GM12878 (cell line): ENCODE results near the gene CRYBG3. TPM values are rescaled to one million over a fixed set of nuclear protein-coding genes. Genes with fewer than 3 reads are reported as not detected.

ENCODE experiments used
- ATAC-seq: fragments of 200-7000 bp; cut with Tn5 transposase; 3 replicates; pipeline ENCODE4 v1.9.1; 2020; ENCODE audit warnings: mild to moderate bottlenecking, moderate library complexity
- BruUV-seq: library from RNA; stranded (reverse); fragments of 400-500 nt; replicated peaks from 2 replicates; lab custom pipeline; 2021; lab: Mats Ljungman, UMichigan
- CTCF ChIA-PET: fragments of 300-600 bp; sonication (Branson Sonifier 250); formaldehyde crosslinking; extraction: SDS; loops from one replicate; lab custom pipeline; 2021; ENCODE audit warnings: inconsistent platforms; lab: Yijun Ruan, JAX
- POLR2A ChIA-PET: fragments of 350-600 bp; formaldehyde crosslinking; extraction: SDS; loops from one replicate; lab custom pipeline; 2021; ENCODE audit warnings: inconsistent platforms; lab: Charles Lee
- RAD21 ChIA-PET: fragments of 300-600 bp; sonication (Branson Sonifier 250); formaldehyde crosslinking; loops from one replicate; lab custom pipeline; 2023; ENCODE audit warnings: antibody characterized with exemption; ENCODE audit not compliant: unreplicated experiment; lab: Charles Lee
- SMC1A ChIA-PET: fragments of 300-600 bp; sonication (Branson Sonifier 250); formaldehyde crosslinking; loops from one replicate; lab custom pipeline; 2023; ENCODE audit not compliant: unreplicated experiment, uncharacterized antibody; lab: Charles Lee
- DNase-seq: peaks from one replicate; pipeline ENCODE4 v3.0.0-alpha.2; 2011; ENCODE audit warnings: low read depth, low spot score
- FAIRE-seq: peaks from 3 replicates; lab custom pipeline; 2011; peaks lifted over from hg19 to GRCh38; lab: Jason Lieb, UNC
- H2AFZ ChIP-seq: 2 replicates; pipeline ENCODE4 v1.6.0; 2011; ENCODE audit warnings: low read depth, low read length, control low read depth; ENCODE audit not compliant: control insufficient read depth
- H3K27ac ChIP-seq: 2 replicates; pipeline ENCODE4 v1.5.1; 2011; ENCODE audit warnings: control low read depth; ENCODE audit not compliant: control insufficient read depth, insufficient read depth
- H3K27me3 ChIP-seq, 2 experiments: replicated peaks in 1 of 2; 2 replicates each; pipeline versions ENCODE4 v1.6.0 to v1.6.1; 2011; ENCODE audit warnings: low read length in 1 of 2; ENCODE audit not compliant: control insufficient read depth in 2 of 2, insufficient read depth in 2 of 2
- H3K36me3 ChIP-seq, 2 experiments: 2 replicates each; pipeline ENCODE4 v1.5.1; 2011; ENCODE audit warnings: low read length in 1 of 2; ENCODE audit not compliant: control insufficient read depth in 2 of 2, insufficient read depth in 2 of 2
- H3K4me1 ChIP-seq: 2 replicates; pipeline ENCODE4 v1.6.1; 2011; ENCODE audit warnings: mild to moderate bottlenecking, low read length, moderate library complexity, mixed read lengths; ENCODE audit not compliant: control insufficient read depth, insufficient read depth
- H3K4me2 ChIP-seq: 2 replicates; pipeline ENCODE4 v1.6.0; 2011; ENCODE audit warnings: control low read depth; ENCODE audit not compliant: control insufficient read depth, insufficient read depth
- H3K4me3 ChIP-seq: fragments of 200-600 bp; sonication (generic); 2 replicates; pipeline ENCODE4 v1.5.1; 2016
- H3K79me2 ChIP-seq: 2 replicates; pipeline ENCODE4 v1.6.0; 2011; ENCODE audit warnings: low read length; ENCODE audit not compliant: control insufficient read depth, insufficient read depth
- H3K9ac ChIP-seq: 2 replicates; pipeline ENCODE4 v1.8.0; 2011; ENCODE audit warnings: low read length, control low read depth, mixed read lengths; ENCODE audit not compliant: control insufficient read depth, insufficient read depth
- H3K9me3 ChIP-seq: replicated peaks from 3 replicates; pipeline ENCODE4 v1.5.1; 2011; ENCODE audit warnings: mild to moderate bottlenecking, low read length; ENCODE audit not compliant: control insufficient read depth, insufficient read depth
- H4K20me1 ChIP-seq: 2 replicates; pipeline ENCODE4 v1.6.0; 2011; ENCODE audit not compliant: control insufficient read depth, insufficient read depth
- CBX5 ChIP-seq: sonication (generic); IDR thresholded peaks from 2 replicates; pipeline ENCODE4 v1.6.1; 2016; ENCODE audit warnings: low read depth, moderate library complexity, mild to moderate bottlenecking, inconsistent platforms
- EED ChIP-seq: sonication (generic); IDR thresholded peaks from 2 replicates; pipeline ENCODE4 v1.6.1; 2016; ENCODE audit warnings: antibody characterized with exemption, low read depth
- POLR2A ChIP-seq: IDR thresholded peaks from 2 replicates; pipeline ENCODE4 v1.6.1; 2011; ENCODE audit warnings: low read depth, mild to moderate bottlenecking, low read length
- RB1 ChIP-seq: fragments of 450-650 bp; formaldehyde crosslinking; IDR thresholded peaks from 2 replicates; pipeline ENCODE4 v1.6.1; 2017; ENCODE audit warnings: mild to moderate bottlenecking, borderline replicate concordance
- RELA ChIP-seq: fragments of 450-650 bp; IDR thresholded peaks from 2 replicates; pipeline ENCODE4 v1.8.0; 2014; ENCODE audit warnings: borderline replicate concordance; ENCODE audit not compliant: partially characterized antibody
- WGBS: methylation state at CpG from one replicate; pipeline ENCODE4 v1.1.6; 2016; ENCODE audit warnings: low lambda C conversion rate; ENCODE audit not compliant: insufficient replicate concordance, insufficient coverage; ENCODE audit errors: missing lambda C conversion rate; 5-methylcytosine and 5-hydroxymethylcytosine counted together
- in situ Hi-C: fragments of 300-500 bp; cut with MboI; formaldehyde crosslinking; loops from 9 replicates; pipeline ENCODE4 v1.14.3; 2018; ENCODE audit warnings: mixed read lengths
- intact Hi-C: fragments of 100-400 bp; cut with micrococcal nuclease; formaldehyde crosslinking; loops from one replicate; pipeline ENCODE4 v1.14.2; 2022; ENCODE audit not compliant: unreplicated experiment
- polyA plus RNA-seq, 11 experiments: library from polyadenylated mRNA; depleted of rRNA in 4 of 11; unstranded in 6 of 11; stranded (reverse) in 5 of 11; fragments of >200 nt; fragmentation: Nextera tagmentation in 4 of 11; fragmentation: Illumina TruSeq in 1 of 11; extraction: Ambion mirVana in 4 of 11; extraction: Trizol in 1 of 11; gene quantifications; 1 replicate in 1 of 11; 2 replicates in 10 of 11; pipeline versions ENCODE4 v1.2.1 to v1.2.3, GENCODE V29; 2011 to 2016; ENCODE audit warnings: inconsistent platforms in 2 of 11, missing spikeins in 2 of 11, low read depth in 1 of 11
- total RNA-seq, 4 experiments: library from RNA; depleted of rRNA in 3 of 4; stranded (reverse); fragments of >200 nt in 3 of 4; fragmentation: Illumina TruSeq in 1 of 4; extraction: Trizol in 1 of 4; gene quantifications; 2 replicates each; pipeline versions ENCODE4 v1.2.1 to v1.2.3, GENCODE V29; 2013 to 2021
- TF ChIP-seq, protein P1 (sequence below): fragments of 150-350 bp; IDR thresholded peaks from 2 replicates; pipeline ENCODE4 v1.6.1; 2016; ENCODE audit warnings: low read depth, low read length
- TF ChIP-seq, protein P2 (sequence below): IDR thresholded peaks from 2 replicates; pipeline ENCODE4 v1.6.1; 2011; ENCODE audit warnings: borderline replicate concordance, low read depth, mild to moderate bottlenecking, moderate library complexity, low read length; ENCODE audit not compliant: insufficient read depth, poor library complexity, severe bottlenecking
- TF ChIP-seq, protein P3 (sequence below): fragments of 450-650 bp; IDR thresholded peaks from 2 replicates; pipeline ENCODE4 v1.6.1; 2017; ENCODE audit warnings: low read depth, mild to moderate bottlenecking, moderate library complexity
- TF ChIP-seq, protein P4 (sequence below), 3 experiments: IDR thresholded peaks in 2 of 3; conservative IDR thresholded peaks in 1 of 3; 2 replicates each; pipeline ENCODE4 v1.5.1; 2011; ENCODE audit warnings: low read depth in 3 of 3, low read length in 3 of 3, mild to moderate bottlenecking in 3 of 3, control low read depth in 2 of 3, moderate library complexity in 2 of 3, inconsistent platforms in 1 of 3, mixed read lengths in 1 of 3; ENCODE audit not compliant: control insufficient read depth in 2 of 3, insufficient read depth in 1 of 3; ENCODE audit errors: extremely low read depth in 1 of 3
- TF ChIP-seq, protein P5 (sequence below): fragments of 450-650 bp; IDR thresholded peaks from 2 replicates; pipeline ENCODE4 v1.6.1; 2016; ENCODE audit warnings: mild to moderate bottlenecking, moderate library complexity, borderline replicate concordance

The CRYBG3 gene
- total and polyA plus RNA-seq, 10 of the 15 experiments (the other 5 are each of a cell fraction or from before 2014, with no cell fraction given): 0.11 to 5.4 (median 1.6) TPM

DNA sequence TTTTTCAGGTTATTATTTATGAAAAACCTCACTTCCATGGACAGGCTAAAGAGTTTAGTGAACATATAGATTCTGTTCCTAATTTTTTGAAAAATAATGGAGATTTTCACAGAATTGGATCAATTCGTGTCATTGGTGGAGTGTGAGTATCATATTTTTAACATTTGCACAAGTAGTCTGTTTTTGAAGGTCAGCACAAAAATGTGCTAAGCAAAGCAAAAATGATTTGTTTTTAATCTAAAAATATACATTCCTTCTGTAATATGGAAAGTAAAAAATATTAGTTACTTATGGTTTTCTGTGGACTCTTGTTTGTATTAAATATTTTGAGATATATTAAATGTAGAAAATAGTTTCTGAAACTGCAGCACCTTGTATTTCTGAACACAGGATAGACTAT lies 71.0 kb downstream of the CRYBG3 start:
- intact Hi-C loops: no loop called here
- in situ Hi-C loops: no loop called here
- BruUV-seq: no TSS peak
- WGBS: 96% methylated on average over 1 of the region's 1 CpG
- ChIA-PET POLR2A (no interaction called here), CTCF (no interaction called here), RAD21 (no interaction called here), SMC1A (no interaction called here)
- H3K36me3 ChIP-seq: no peaks in the 10 kb centered on the region
- no peaks in the 10 kb centered on the region for H4K20me1 ChIP-seq
- DNase-seq (no peak), ATAC-seq (no peak), FAIRE-seq (no peak)
- peaks cover 10% of the 10 kb centered on the region for H3K4me1 ChIP-seq
- H3K4me3 ChIP-seq: no peak overlapping the region
- H3K9me3 ChIP-seq: no peaks in the 10 kb centered on the region
- no peak overlapping the region for H3K27ac ChIP-seq
- H3K27me3 ChIP-seq: no peaks in the 10 kb centered on the region
- no peak overlapping the region for H2AFZ ChIP-seq
- no peaks in the 10 kb centered on the region for H3K79me2 ChIP-seq
- H3K4me2 ChIP-seq: no peak overlapping the region
- H3K9ac ChIP-seq: no peak overlapping the region
- TF ChIP-seq, protein P1, sequence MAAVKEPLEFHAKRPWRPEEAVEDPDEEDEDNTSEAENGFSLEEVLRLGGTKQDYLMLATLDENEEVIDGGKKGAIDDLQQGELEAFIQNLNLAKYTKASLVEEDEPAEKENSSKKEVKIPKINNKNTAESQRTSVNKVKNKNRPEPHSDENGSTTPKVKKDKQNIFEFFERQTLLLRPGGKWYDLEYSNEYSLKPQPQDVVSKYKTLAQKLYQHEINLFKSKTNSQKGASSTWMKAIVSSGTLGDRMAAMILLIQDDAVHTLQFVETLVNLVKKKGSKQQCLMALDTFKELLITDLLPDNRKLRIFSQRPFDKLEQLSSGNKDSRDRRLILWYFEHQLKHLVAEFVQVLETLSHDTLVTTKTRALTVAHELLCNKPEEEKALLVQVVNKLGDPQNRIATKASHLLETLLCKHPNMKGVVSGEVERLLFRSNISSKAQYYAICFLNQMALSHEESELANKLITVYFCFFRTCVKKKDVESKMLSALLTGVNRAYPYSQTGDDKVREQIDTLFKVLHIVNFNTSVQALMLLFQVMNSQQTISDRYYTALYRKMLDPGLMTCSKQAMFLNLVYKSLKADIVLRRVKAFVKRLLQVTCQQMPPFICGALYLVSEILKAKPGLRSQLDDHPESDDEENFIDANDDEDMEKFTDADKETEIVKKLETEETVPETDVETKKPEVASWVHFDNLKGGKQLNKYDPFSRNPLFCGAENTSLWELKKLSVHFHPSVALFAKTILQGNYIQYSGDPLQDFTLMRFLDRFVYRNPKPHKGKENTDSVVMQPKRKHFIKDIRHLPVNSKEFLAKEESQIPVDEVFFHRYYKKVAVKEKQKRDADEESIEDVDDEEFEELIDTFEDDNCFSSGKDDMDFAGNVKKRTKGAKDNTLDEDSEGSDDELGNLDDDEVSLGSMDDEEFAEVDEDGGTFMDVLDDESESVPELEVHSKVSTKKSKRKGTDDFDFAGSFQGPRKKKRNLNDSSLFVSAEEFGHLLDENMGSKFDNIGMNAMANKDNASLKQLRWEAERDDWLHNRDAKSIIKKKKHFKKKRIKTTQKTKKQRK: no peak
- TF ChIP-seq CBX5: no peak
- TF ChIP-seq, protein P2, sequence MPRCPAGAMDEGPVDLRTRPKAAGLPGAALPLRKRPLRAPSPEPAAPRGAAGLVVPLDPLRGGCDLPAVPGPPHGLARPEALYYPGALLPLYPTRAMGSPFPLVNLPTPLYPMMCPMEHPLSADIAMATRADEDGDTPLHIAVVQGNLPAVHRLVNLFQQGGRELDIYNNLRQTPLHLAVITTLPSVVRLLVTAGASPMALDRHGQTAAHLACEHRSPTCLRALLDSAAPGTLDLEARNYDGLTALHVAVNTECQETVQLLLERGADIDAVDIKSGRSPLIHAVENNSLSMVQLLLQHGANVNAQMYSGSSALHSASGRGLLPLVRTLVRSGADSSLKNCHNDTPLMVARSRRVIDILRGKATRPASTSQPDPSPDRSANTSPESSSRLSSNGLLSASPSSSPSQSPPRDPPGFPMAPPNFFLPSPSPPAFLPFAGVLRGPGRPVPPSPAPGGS: no peak
- TF ChIP-seq, protein P3, sequence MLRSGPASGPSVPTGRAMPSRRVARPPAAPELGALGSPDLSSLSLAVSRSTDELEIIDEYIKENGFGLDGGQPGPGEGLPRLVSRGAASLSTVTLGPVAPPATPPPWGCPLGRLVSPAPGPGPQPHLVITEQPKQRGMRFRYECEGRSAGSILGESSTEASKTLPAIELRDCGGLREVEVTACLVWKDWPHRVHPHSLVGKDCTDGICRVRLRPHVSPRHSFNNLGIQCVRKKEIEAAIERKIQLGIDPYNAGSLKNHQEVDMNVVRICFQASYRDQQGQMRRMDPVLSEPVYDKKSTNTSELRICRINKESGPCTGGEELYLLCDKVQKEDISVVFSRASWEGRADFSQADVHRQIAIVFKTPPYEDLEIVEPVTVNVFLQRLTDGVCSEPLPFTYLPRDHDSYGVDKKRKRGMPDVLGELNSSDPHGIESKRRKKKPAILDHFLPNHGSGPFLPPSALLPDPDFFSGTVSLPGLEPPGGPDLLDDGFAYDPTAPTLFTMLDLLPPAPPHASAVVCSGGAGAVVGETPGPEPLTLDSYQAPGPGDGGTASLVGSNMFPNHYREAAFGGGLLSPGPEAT: no peak
- no peak for TF ChIP-seq RELA
- TF ChIP-seq, protein P4, sequence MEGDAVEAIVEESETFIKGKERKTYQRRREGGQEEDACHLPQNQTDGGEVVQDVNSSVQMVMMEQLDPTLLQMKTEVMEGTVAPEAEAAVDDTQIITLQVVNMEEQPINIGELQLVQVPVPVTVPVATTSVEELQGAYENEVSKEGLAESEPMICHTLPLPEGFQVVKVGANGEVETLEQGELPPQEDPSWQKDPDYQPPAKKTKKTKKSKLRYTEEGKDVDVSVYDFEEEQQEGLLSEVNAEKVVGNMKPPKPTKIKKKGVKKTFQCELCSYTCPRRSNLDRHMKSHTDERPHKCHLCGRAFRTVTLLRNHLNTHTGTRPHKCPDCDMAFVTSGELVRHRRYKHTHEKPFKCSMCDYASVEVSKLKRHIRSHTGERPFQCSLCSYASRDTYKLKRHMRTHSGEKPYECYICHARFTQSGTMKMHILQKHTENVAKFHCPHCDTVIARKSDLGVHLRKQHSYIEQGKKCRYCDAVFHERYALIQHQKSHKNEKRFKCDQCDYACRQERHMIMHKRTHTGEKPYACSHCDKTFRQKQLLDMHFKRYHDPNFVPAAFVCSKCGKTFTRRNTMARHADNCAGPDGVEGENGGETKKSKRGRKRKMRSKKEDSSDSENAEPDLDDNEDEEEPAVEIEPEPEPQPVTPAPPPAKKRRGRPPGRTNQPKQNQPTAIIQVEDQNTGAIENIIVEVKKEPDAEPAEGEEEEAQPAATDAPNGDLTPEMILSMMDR (IDR thresholded peaks at IDR 0.05 in 2 of 3, conservative IDR thresholded peaks at IDR 0.05 in 1 of 3; ENCODE audit: control insufficient read depth in 2 of 3, extremely low read depth in 1 of 3, insufficient read depth in 1 of 3, low read depth in 3 of 3, low read length in 3 of 3): no peak
- no peak for TF ChIP-seq EED
- no peak for TF ChIP-seq POLR2A
- TF ChIP-seq RB1: no peak
- TF ChIP-seq, protein P5, sequence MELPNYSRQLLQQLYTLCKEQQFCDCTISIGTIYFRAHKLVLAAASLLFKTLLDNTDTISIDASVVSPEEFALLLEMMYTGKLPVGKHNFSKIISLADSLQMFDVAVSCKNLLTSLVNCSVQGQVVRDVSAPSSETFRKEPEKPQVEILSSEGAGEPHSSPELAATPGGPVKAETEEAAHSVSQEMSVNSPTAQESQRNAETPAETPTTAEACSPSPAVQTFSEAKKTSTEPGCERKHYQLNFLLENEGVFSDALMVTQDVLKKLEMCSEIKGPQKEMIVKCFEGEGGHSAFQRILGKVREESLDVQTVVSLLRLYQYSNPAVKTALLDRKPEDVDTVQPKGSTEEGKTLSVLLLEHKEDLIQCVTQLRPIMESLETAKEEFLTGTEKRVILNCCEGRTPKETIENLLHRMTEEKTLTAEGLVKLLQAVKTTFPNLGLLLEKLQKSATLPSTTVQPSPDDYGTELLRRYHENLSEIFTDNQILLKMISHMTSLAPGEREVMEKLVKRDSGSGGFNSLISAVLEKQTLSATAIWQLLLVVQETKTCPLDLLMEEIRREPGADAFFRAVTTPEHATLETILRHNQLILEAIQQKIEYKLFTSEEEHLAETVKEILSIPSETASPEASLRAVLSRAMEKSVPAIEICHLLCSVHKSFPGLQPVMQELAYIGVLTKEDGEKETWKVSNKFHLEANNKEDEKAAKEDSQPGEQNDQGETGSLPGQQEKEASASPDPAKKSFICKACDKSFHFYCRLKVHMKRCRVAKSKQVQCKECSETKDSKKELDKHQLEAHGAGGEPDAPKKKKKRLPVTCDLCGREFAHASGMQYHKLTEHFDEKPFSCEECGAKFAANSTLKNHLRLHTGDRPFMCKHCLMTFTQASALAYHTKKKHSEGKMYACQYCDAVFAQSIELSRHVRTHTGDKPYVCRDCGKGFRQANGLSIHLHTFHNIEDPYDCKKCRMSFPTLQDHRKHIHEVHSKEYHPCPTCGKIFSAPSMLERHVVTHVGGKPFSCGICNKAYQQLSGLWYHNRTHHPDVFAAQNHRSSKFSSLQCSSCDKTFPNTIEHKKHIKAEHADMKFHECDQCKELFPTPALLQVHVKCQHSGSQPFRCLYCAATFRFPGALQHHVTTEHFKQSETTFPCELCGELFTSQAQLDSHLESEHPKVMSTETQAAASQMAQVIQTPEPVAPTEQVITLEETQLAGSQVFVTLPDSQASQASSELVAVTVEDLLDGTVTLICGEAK: no peak
